H9 (cell line): ENCODE results near the gene CFAP410. TPM values are rescaled to one million over a fixed set of nuclear protein-coding genes. Genes with fewer than 3 reads are reported as not detected.

Experiments
- DNase-seq: peaks from one replicate; pipeline ENCODE4 v3.0.0-alpha.2; 2017
- H2AFZ ChIP-seq: one replicate; pipeline ENCODE4 v1.6.1; 2013; ENCODE audit warnings: mild to moderate bottlenecking, low read length, control low read depth, moderate library complexity
- H2AK5ac ChIP-seq: 2 replicates; pipeline ENCODE4 v1.6.1; 2013; ENCODE audit warnings: low read length, control low read depth, mixed read lengths; ENCODE audit not compliant: insufficient read length
- H2BK120ac ChIP-seq: one replicate; pipeline ENCODE4 v1.6.1; 2013; ENCODE audit warnings: low read depth, mild to moderate bottlenecking, low read length, control low read depth, inconsistent platforms; ENCODE audit not compliant: poor library complexity, severe bottlenecking
- H2BK12ac ChIP-seq: 2 replicates; pipeline ENCODE4 v1.6.1; 2013; ENCODE audit warnings: low read length, control low read depth, mixed read lengths, low read depth; ENCODE audit not compliant: insufficient read length
- H2BK15ac ChIP-seq: 2 replicates; pipeline ENCODE4 v1.6.1; 2013; ENCODE audit warnings: low read depth, low read length, control low read depth
- H2BK20ac ChIP-seq: one replicate; pipeline ENCODE4 v1.6.1; 2013; ENCODE audit warnings: low read depth, mild to moderate bottlenecking, low read length, control low read depth, inconsistent platforms; ENCODE audit not compliant: poor library complexity, severe bottlenecking
- H2BK5ac ChIP-seq: 2 replicates; pipeline ENCODE4 v1.6.1; 2013; ENCODE audit warnings: low read length, control low read depth, mixed read lengths; ENCODE audit not compliant: insufficient read length
- H3K14ac ChIP-seq: 2 replicates; pipeline ENCODE4 v1.6.1; 2013; ENCODE audit warnings: low read length, control low read depth; ENCODE audit not compliant: insufficient read depth
- H3K18ac ChIP-seq: 2 replicates; pipeline ENCODE4 v1.6.1; 2013; ENCODE audit warnings: low read depth, mild to moderate bottlenecking, mixed read lengths, low read length, control low read depth; ENCODE audit not compliant: insufficient read length
- H3K23ac ChIP-seq: 2 replicates; pipeline ENCODE4 v1.6.1; 2013; ENCODE audit warnings: low read length, control low read depth, mixed read lengths, low read depth; ENCODE audit not compliant: insufficient read length
- H3K23me2 ChIP-seq: 2 replicates; pipeline ENCODE4 v1.6.1; 2013; ENCODE audit warnings: low read depth, mild to moderate bottlenecking, mixed read lengths, low read length, control low read depth; ENCODE audit not compliant: insufficient read length, poor library complexity, severe bottlenecking
- H3K27ac ChIP-seq: 2 replicates; pipeline ENCODE4 v1.5.1; 2013; ENCODE audit warnings: low read length, control low read depth, mixed read lengths, low read depth; ENCODE audit not compliant: insufficient read length
- H3K27me3 ChIP-seq: 2 replicates; pipeline ENCODE4 v1.6.1; 2013; ENCODE audit warnings: low read length, control low read depth, inconsistent platforms; ENCODE audit not compliant: insufficient read depth
- H3K4ac ChIP-seq: 2 replicates; pipeline ENCODE4 v1.6.1; 2013; ENCODE audit warnings: low read depth, mild to moderate bottlenecking, control low read depth, inconsistent platforms, low read length, moderate library complexity
- H3K4me1 ChIP-seq: 2 replicates; pipeline ENCODE4 v1.6.1; 2013; ENCODE audit warnings: low read length, control low read depth, inconsistent platforms; ENCODE audit not compliant: insufficient read depth
- H3K4me2 ChIP-seq: 2 replicates; pipeline ENCODE4 v1.6.1; 2013; ENCODE audit warnings: low read length, control low read depth, mixed read lengths; ENCODE audit not compliant: insufficient read length, insufficient read depth
- H3K56ac ChIP-seq: 2 replicates; pipeline ENCODE4 v1.6.1; 2013; ENCODE audit warnings: low read depth, mild to moderate bottlenecking, mixed read lengths, low read length, control low read depth; ENCODE audit not compliant: insufficient read length
- H3K79me1 ChIP-seq: 2 replicates; pipeline ENCODE4 v1.6.1; 2013; ENCODE audit warnings: low read depth, mild to moderate bottlenecking, moderate library complexity, low read length, control low read depth, inconsistent platforms; ENCODE audit not compliant: insufficient read depth, poor library complexity, severe bottlenecking
- H3K79me2 ChIP-seq: 2 replicates; pipeline ENCODE4 v1.6.1; 2013; ENCODE audit warnings: low read length, control low read depth, inconsistent platforms; ENCODE audit not compliant: insufficient read depth
- H3K9ac ChIP-seq: 2 replicates; pipeline ENCODE4 v1.6.1; 2013; ENCODE audit warnings: low read length, control low read depth, mixed read lengths; ENCODE audit not compliant: insufficient read length; ENCODE audit errors: extremely low read depth
- H3K9me3 ChIP-seq: one replicate; pipeline ENCODE4 v1.6.1; 2013; ENCODE audit warnings: low read depth, low read length, inconsistent platforms; ENCODE audit not compliant: control insufficient read depth
- H3T11ph ChIP-seq: one replicate; pipeline ENCODE4 v1.6.1; 2013; ENCODE audit warnings: mild to moderate bottlenecking, low read length, control low read depth, inconsistent platforms
- H4K20me1 ChIP-seq: one replicate; pipeline ENCODE4 v1.6.1; 2013; ENCODE audit not compliant: control insufficient read depth, insufficient read length, insufficient read depth
- H4K5ac ChIP-seq: 2 replicates; pipeline ENCODE4 v1.6.1; 2013; ENCODE audit warnings: low read depth, mild to moderate bottlenecking, mixed read lengths, low read length, control low read depth; ENCODE audit not compliant: insufficient read length
- H4K8ac ChIP-seq: replicated peaks from 2 replicates; pipeline ENCODE4 v1.6.1; 2013; ENCODE audit warnings: low read length, control low read depth, mixed read lengths, low read depth; ENCODE audit not compliant: insufficient read length
- H4K91ac ChIP-seq: 2 replicates; pipeline ENCODE4 v1.6.1; 2013; ENCODE audit warnings: low read depth, mild to moderate bottlenecking, moderate library complexity, mixed read lengths, low read length, control low read depth; ENCODE audit not compliant: insufficient read length
- H3K27ac Mint-ChIP-seq, 3 experiments: 2 replicates in 2 of 3; 3 replicates in 1 of 3; pipeline ENCODE4 v1.8.0; 2020 to 2021; ENCODE audit warnings: mixed read lengths in 3 of 3, mild to moderate bottlenecking in 1 of 3, moderate library complexity in 1 of 3
- H3K27me3 Mint-ChIP-seq: 2 replicates; pipeline ENCODE4 v1.8.0; 2021; ENCODE audit warnings: low read depth, mild to moderate bottlenecking, moderate library complexity, mixed read lengths
- H3K36me3 Mint-ChIP-seq, 3 experiments: 2 replicates in 2 of 3; 3 replicates in 1 of 3; pipeline ENCODE4 v1.8.0; 2020 to 2021; ENCODE audit warnings: low read depth in 3 of 3, mixed read lengths in 3 of 3; ENCODE audit not compliant: insufficient read depth in 1 of 3
- H3K4me1 Mint-ChIP-seq, 2 experiments: 2 replicates each; pipeline ENCODE4 v1.8.0; 2020; ENCODE audit warnings: mixed read lengths in 2 of 2
- H3K4me3 Mint-ChIP-seq, 2 experiments: 2 replicates in 1 of 2; 3 replicates in 1 of 2; pipeline ENCODE4 v1.8.0; 2020 to 2021; ENCODE audit warnings: mild to moderate bottlenecking in 2 of 2, mixed read lengths in 2 of 2, moderate library complexity in 1 of 2
- H3K9me3 Mint-ChIP-seq, 2 experiments: 2 replicates in 1 of 2; 3 replicates in 1 of 2; pipeline ENCODE4 v1.8.0; 2020; ENCODE audit warnings: mild to moderate bottlenecking in 2 of 2, mixed read lengths in 2 of 2, moderate library complexity in 1 of 2
- WGBS: extraction: QIAGEN DNeasy Blood & Tissue Kit; methylation state at CpG from one replicate; pipeline ENCODE4 v1.1.7; 2013; ENCODE audit warnings: missing lambda C conversion rate, low lambda C conversion rate, mixed read lengths; ENCODE audit not compliant: insufficient read length; ENCODE audit errors: extremely low coverage; 5-methylcytosine and 5-hydroxymethylcytosine counted together
- total RNA-seq: library from RNA; stranded (reverse); gene quantifications from 2 replicates; pipeline ENCODE4 v1.2.1, GENCODE V29; 2021
- TF ChIP-seq, protein P1 (sequence below): fragments of 200-600 bp; sonication (generic); conservative IDR thresholded peaks from 3 replicates; pipeline ENCODE4 v1.8.0; 2021; ENCODE audit warnings: antibody characterized with exemption, mild to moderate bottlenecking

Gene CFAP410
- total RNA-seq, 1 experiment from 2014 or later, result 17.0 TPM

DNA sequence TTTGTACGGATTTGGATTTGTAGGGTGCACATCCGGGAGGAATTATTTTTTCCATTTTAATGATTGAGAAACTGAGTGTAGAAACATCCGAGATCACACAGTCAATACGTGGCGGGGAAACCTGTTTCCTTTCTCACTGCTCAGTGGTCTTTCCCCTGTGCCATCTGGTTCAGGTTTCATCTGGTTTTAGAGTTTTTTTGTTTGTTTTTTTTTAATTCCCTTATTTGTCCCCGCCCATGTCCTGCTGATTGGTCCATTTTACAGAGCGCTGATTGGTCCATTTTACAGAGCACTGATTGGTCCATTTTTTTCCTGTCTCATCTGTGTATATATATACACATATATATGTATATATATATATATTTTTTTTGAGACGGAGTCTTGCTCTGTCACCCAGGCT is 20.2 kb upstream of the CFAP410 start:
- Histone ChIP-seq H4K91ac (no peak overlapping the region), H3K9ac (no peak overlapping the region), H2BK15ac (no peak overlapping the region), H3K79me2 (no peaks in the 10 kb centered on the region), H2BK12ac (no peak overlapping the region), H4K8ac (no peak overlapping the region), H3K23ac (no peak overlapping the region), H2AFZ (no peak overlapping the region), H3K4ac (no peak overlapping the region), H3K18ac (no peak overlapping the region), H3T11ph (no peak overlapping the region), H2AK5ac (no peak overlapping the region), H3K9me3 (no peaks in the 10 kb centered on the region), H3K27ac (no peak overlapping the region), H3K14ac (no peak overlapping the region), H3K79me1 (no peaks in the 10 kb centered on the region), H2BK120ac (no peak overlapping the region), H3K4me1 (no peaks in the 10 kb centered on the region), H3K56ac (no peak overlapping the region), H2BK20ac (no peak overlapping the region), H3K27me3 (no peaks in the 10 kb centered on the region), H4K20me1 (no peaks in the 10 kb centered on the region), H4K5ac (no peak overlapping the region), H3K23me2 (no peaks in the 10 kb centered on the region), H3K4me2 (no peak overlapping the region), H2BK5ac (no peak overlapping the region)
- no peak overlapping the region for H3K27ac Mint-ChIP-seq
- H3K9me3 Mint-ChIP-seq, result peaks cover 0 to 9% of the 10 kb centered on the region in 2 experiments; a peak in 3 of 5 replicates
- peaks cover 0 to 3% of the 10 kb centered on the region in 2 experiments; a peak in 1 of 4 replicates for H3K4me1 Mint-ChIP-seq
- H3K4me3 Mint-ChIP-seq, result no peak overlapping the region
- TF ChIP-seq, protein P1, sequence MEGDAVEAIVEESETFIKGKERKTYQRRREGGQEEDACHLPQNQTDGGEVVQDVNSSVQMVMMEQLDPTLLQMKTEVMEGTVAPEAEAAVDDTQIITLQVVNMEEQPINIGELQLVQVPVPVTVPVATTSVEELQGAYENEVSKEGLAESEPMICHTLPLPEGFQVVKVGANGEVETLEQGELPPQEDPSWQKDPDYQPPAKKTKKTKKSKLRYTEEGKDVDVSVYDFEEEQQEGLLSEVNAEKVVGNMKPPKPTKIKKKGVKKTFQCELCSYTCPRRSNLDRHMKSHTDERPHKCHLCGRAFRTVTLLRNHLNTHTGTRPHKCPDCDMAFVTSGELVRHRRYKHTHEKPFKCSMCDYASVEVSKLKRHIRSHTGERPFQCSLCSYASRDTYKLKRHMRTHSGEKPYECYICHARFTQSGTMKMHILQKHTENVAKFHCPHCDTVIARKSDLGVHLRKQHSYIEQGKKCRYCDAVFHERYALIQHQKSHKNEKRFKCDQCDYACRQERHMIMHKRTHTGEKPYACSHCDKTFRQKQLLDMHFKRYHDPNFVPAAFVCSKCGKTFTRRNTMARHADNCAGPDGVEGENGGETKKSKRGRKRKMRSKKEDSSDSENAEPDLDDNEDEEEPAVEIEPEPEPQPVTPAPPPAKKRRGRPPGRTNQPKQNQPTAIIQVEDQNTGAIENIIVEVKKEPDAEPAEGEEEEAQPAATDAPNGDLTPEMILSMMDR, result no peak
- WGBS, result no CpG with 5 or more reads among the region's 8 CpGs
- DNase-seq, result no peak
- H3K36me3 Mint-ChIP-seq, result no peaks in the 10 kb centered on the region; a peak in 1 of 7 replicates
- peaks cover 9% of the 10 kb centered on the region for H3K27me3 Mint-ChIP-seq
